Tibial nerve (tissue), 3 donors: ENCODE results near the gene MLPH.

Experiments used
- EP300 ChIP-seq, 2 donors: sonication (generic); formaldehyde crosslinking; IDR thresholded peaks; one replicate each; pipeline ENCODE4 v1.6.1; 2017; ENCODE audit warnings: antibody characterized with exemption in 2 of 2, mild to moderate bottlenecking in 1 of 2
- POLR2A ChIP-seq, 2 donors: fragments of 450-650 bp; IDR thresholded peaks; one replicate each; pipeline ENCODE4 v1.6.1; 2017; ENCODE audit warnings: antibody characterized with exemption in 2 of 2, mild to moderate bottlenecking in 2 of 2, moderate library complexity in 2 of 2

DNA sequence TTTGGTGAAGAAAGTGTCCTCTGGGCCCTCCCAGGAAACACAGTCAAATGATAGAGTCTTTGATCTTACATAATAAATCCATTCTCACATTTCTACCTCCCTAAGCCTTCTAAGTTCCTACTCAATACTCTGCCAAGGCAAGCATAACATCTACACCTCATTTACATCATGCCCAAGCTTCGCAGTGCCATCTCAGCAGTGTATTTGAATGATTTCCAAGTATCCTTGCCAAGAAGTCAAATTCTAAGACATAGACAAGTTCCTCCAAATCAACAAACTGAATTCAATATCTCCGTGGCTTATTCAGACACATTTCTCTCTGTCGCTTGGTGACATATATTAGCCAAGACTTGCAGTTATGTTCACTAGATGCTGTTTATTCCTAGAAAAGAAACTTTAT, 8.1 kb upstream of the MLPH start:
- TF ChIP-seq POLR2A (IDR thresholded peaks at IDR 0.05) (no peak), EP300 (IDR thresholded peaks at IDR 0.05) (no peak)
